ENCODE measurements around the gene TBC1D24. TPM values are rescaled to one million over a fixed set of nuclear protein-coding genes. Genes with fewer than 3 reads are reported as not detected.
A peak's percentile ranks its signal among the peaks of the same experiment; 100 is the strongest.

Gene TBC1D24
- total and polyA plus RNA-seq, 2 donors (not counting 1 experiment from before 2014, with no cell fraction given), result 6.3 to 10.9 TPM

DNA sequence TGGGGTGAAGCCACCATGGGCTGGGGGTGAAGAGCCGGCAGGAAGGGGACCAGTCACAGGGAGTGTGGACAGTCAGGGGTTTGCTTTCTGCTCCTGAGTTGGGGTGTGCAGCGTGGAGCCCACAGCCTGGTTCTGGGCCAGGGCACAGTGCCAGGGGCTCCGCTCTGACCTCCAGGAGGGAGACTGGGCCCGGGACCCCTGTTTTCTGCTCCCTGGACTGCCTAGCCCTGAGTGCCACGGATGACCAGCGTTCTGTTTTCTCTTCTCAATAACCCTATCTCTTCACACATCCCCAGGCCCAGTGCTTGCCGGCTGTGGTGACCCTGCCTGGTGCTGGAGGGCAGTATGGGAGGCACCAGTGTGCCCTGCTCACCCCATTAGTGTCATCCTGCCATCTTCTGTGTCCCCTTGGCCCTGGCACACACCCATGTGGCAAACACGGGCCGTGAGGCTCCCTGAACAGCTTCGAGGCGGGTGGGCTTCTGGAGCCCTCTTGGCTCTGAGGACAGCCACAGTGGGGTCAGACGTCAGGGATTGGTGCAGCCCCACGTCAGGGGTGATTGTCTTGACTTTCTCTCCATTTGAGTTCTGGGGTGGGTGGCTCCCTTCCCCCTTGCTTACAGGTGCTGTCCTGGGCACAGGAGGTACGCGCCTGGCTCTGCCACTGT lies 55.2 kb downstream of the TBC1D24 start:
- no peak for TF ChIP-seq EZH2 (IDR thresholded peaks at IDR 0.05; ENCODE audit: low read length, missing control alignments)
- TF ChIP-seq, protein P1, sequence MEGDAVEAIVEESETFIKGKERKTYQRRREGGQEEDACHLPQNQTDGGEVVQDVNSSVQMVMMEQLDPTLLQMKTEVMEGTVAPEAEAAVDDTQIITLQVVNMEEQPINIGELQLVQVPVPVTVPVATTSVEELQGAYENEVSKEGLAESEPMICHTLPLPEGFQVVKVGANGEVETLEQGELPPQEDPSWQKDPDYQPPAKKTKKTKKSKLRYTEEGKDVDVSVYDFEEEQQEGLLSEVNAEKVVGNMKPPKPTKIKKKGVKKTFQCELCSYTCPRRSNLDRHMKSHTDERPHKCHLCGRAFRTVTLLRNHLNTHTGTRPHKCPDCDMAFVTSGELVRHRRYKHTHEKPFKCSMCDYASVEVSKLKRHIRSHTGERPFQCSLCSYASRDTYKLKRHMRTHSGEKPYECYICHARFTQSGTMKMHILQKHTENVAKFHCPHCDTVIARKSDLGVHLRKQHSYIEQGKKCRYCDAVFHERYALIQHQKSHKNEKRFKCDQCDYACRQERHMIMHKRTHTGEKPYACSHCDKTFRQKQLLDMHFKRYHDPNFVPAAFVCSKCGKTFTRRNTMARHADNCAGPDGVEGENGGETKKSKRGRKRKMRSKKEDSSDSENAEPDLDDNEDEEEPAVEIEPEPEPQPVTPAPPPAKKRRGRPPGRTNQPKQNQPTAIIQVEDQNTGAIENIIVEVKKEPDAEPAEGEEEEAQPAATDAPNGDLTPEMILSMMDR (conservative IDR thresholded peaks at IDR 0.05 in 1 of 2, IDR thresholded peaks at IDR 0.05 in 1 of 2; ENCODE audit: low read depth in 1 of 2, low read length in 2 of 2), result no peak
- H3K4me1 ChIP-seq (ENCODE audit: control insufficient read depth, extremely low read depth, insufficient read depth, low read length), result peaks cover 8% of the 10 kb centered on the region
- H3K79me2 ChIP-seq (ENCODE audit: control insufficient read depth, insufficient read depth, low read length), result no peaks in the 10 kb centered on the region
- peaks cover 29% of the 10 kb centered on the region for H3K36me3 ChIP-seq (ENCODE audit: control insufficient read depth, insufficient read depth, low read length)
- H3K27me3 ChIP-seq (ENCODE audit: control insufficient read depth, insufficient read depth, low read length), result no peaks in the 10 kb centered on the region
- H2AFZ ChIP-seq (ENCODE audit: low read length), result no peak overlapping the region
- H3K4me2 ChIP-seq (ENCODE audit: extremely low read depth, insufficient read depth, low read length), result no peak overlapping the region
- H3K9ac ChIP-seq (ENCODE audit: insufficient read depth, low read length), result no peak overlapping the region
- no peaks in the 10 kb centered on the region for H4K20me1 ChIP-seq (ENCODE audit: control insufficient read depth, extremely low read depth, insufficient read depth, low read length)
- no peaks in the 10 kb centered on the region for H3K9me3 ChIP-seq (ENCODE audit: control insufficient read depth, insufficient read depth, low read depth, low read length)
- peak overlapping the region; percentile 13 for H3K27ac ChIP-seq (ENCODE audit: insufficient read depth, low read length)
- no peak for DNase-seq (ENCODE audit: low read depth in 2 of 2)
- H3K4me3 ChIP-seq (replicated peaks in 1 of 4; ENCODE audit: control extremely low read depth in 1 of 4, insufficient read depth in 1 of 4, low read depth in 3 of 4, low read length in 4 of 4), result no peak overlapping the region

GRCh38 chr16:2530629-2531318 lies 55.8 kb downstream of the TBC1D24 start:
- Histone ChIP-seq H3K4me1 (ENCODE audit: control insufficient read depth, extremely low read depth, insufficient read depth, low read length) (peaks cover 8% of the 10 kb centered on the region), H3K4me2 (ENCODE audit: extremely low read depth, insufficient read depth, low read length) (no peak overlapping the region), H3K9ac (ENCODE audit: insufficient read depth, low read length) (no peak overlapping the region), H3K27me3 (ENCODE audit: control insufficient read depth, insufficient read depth, low read length) (no peaks in the 10 kb centered on the region), H3K36me3 (ENCODE audit: control insufficient read depth, insufficient read depth, low read length) (peaks cover 29% of the 10 kb centered on the region), H3K9me3 (ENCODE audit: control insufficient read depth, insufficient read depth, low read depth, low read length) (no peaks in the 10 kb centered on the region), H2AFZ (ENCODE audit: low read length) (no peak overlapping the region), H3K79me2 (ENCODE audit: control insufficient read depth, insufficient read depth, low read length) (no peaks in the 10 kb centered on the region), H4K20me1 (ENCODE audit: control insufficient read depth, extremely low read depth, insufficient read depth, low read length) (no peaks in the 10 kb centered on the region), H3K4me3 (replicated peaks in 1 of 4; ENCODE audit: control extremely low read depth in 1 of 4, insufficient read depth in 1 of 4, low read depth in 3 of 4, low read length in 4 of 4) (no peak overlapping the region), H3K27ac (ENCODE audit: insufficient read depth, low read length) (peak overlapping the region; percentile 77)
- no peak for DNase-seq (ENCODE audit: low read depth in 2 of 2)
- TF ChIP-seq, protein P1 (conservative IDR thresholded peaks at IDR 0.05 in 1 of 2, IDR thresholded peaks at IDR 0.05 in 1 of 2; ENCODE audit: low read depth in 1 of 2, low read length in 2 of 2), result no peak

- TF ChIP-seq, protein P1 (conservative IDR thresholded peaks at IDR 0.05 in 1 of 2, IDR thresholded peaks at IDR 0.05 in 1 of 2; ENCODE audit: low read depth in 1 of 2, low read length in 2 of 2), result no peak
- no peak for TF ChIP-seq EZH2 (IDR thresholded peaks at IDR 0.05; ENCODE audit: low read length, missing control alignments)
- Histone ChIP-seq H3K27me3 (ENCODE audit: control insufficient read depth, insufficient read depth, low read length) (no peaks in the 10 kb centered on the region), H2AFZ (ENCODE audit: low read length) (no peak within 1 kb of the TSS), H3K36me3 (ENCODE audit: control insufficient read depth, insufficient read depth, low read length) (peaks cover 25% of the 10 kb centered on the region), H3K4me1 (ENCODE audit: control insufficient read depth, extremely low read depth, insufficient read depth, low read length) (peaks cover 14% of the 10 kb centered on the region), H4K20me1 (ENCODE audit: control insufficient read depth, extremely low read depth, insufficient read depth, low read length) (no peaks in the 10 kb centered on the region), H3K4me2 (ENCODE audit: extremely low read depth, insufficient read depth, low read length) (peak within 1 kb of the TSS; percentile 100), H3K9ac (ENCODE audit: insufficient read depth, low read length) (peak within 1 kb of the TSS; percentile 75), H3K4me3 (replicated peaks in 1 of 4; ENCODE audit: control extremely low read depth in 1 of 4, insufficient read depth in 1 of 4, low read depth in 3 of 4, low read length in 4 of 4) (peak within 1 kb of the TSS; percentile 58 to 66 (median 61)), H3K9me3 (ENCODE audit: control insufficient read depth, insufficient read depth, low read depth, low read length) (no peaks in the 10 kb centered on the region), H3K79me2 (ENCODE audit: control insufficient read depth, insufficient read depth, low read length) (no peaks in the 10 kb centered on the region), H3K27ac (ENCODE audit: insufficient read depth, low read length) (peak within 1 kb of the TSS; percentile 88)
- DNase-seq (ENCODE audit: low read depth in 2 of 2), result no peak
Measured at GRCh38 chr16:2531371-2531695, 56.4 kb downstream of the TBC1D24 start, which contains the start of gene CEMP1. TSS of gene CEMP1 (minus strand) at chr16:2531408. CDS start at chr16:2531073, 335 bp downstream.
